ENCODE data around the gene SPEG. TPM values are rescaled to one million over a fixed set of nuclear protein-coding genes. Genes with fewer than 3 reads are reported as not detected.
A peak's percentile ranks its signal among the peaks of the same experiment; 100 is the strongest.

SPEG gene
- total RNA-seq, 1 donor from 2014 or later = 145 TPM

DNA sequence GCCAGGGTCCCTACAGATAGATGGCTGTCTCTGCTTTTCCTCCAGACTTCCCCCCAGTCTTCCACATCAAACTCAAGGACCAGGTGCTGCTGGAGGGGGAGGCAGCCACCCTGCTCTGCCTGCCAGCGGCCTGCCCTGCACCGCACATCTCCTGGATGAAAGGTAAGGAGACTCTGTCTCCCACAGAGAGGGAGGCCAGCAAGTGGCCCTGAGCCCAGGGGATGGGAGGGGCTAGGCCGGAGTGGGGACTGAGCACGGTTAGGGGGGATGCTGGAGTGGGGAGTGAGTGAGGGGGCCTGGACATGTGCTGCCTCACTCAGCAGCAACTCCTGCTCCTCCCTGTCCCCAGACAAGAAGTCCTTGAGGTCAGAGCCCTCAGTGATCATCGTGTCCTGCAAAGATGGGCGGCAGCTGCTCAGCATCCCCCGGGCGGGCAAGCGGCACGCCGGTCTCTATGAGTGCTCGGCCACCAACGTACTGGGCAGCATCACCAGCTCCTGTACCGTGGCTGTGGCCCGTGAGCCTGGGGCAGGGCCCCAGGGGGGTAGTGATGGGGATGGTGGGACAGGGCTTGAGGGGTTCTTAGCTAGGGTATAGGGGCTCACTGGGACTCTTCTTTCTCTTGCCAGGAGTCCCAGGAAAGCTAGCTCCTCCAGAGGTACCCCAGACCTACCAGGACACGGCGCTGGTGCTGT, 53.7 kb downstream of the SPEG start:
- Histone ChIP-seq H3K4me3 (no peak overlapping the region), H3K27me3 (ENCODE audit: low read depth) (peaks cover 80% of the 10 kb centered on the region), H3K27ac (replicated peaks) (no peak overlapping the region), H3K36me3 (peaks cover 20% of the 10 kb centered on the region), H3K9me3 (replicated peaks) (no peaks in the 10 kb centered on the region), H3K4me1 (peaks cover 60% of the 10 kb centered on the region)
- DNase-seq = no peak
- TF ChIP-seq, protein P1, sequence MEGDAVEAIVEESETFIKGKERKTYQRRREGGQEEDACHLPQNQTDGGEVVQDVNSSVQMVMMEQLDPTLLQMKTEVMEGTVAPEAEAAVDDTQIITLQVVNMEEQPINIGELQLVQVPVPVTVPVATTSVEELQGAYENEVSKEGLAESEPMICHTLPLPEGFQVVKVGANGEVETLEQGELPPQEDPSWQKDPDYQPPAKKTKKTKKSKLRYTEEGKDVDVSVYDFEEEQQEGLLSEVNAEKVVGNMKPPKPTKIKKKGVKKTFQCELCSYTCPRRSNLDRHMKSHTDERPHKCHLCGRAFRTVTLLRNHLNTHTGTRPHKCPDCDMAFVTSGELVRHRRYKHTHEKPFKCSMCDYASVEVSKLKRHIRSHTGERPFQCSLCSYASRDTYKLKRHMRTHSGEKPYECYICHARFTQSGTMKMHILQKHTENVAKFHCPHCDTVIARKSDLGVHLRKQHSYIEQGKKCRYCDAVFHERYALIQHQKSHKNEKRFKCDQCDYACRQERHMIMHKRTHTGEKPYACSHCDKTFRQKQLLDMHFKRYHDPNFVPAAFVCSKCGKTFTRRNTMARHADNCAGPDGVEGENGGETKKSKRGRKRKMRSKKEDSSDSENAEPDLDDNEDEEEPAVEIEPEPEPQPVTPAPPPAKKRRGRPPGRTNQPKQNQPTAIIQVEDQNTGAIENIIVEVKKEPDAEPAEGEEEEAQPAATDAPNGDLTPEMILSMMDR (IDR thresholded peaks at IDR 0.05; ENCODE audit: borderline replicate concordance) = no peak
- intact Hi-C loops (cut with micrococcal nuclease) = no loop called here

DNA sequence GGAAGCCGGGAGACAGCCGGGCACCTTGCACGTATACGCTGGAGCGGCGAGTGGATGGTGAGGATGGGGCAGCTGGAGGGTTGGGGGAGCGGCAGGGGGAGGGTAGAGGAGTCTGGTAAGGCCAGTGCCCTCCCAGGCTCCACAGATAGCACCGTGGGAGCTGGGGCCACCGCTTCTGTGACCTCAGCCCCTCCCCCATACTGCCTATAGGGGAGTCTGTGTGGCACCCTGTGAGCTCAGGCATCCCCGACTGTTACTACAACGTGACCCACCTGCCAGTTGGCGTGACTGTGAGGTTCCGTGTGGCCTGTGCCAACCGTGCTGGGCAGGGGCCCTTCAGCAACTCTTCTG, 54.2 kb downstream of the SPEG start:
- Histone ChIP-seq H3K4me3 (no peak overlapping the region), H3K36me3 (peaks cover 19% of the 10 kb centered on the region), H3K27ac (replicated peaks) (peak overlapping the region; percentile 33), H3K4me1 (peaks cover 57% of the 10 kb centered on the region), H3K27me3 (ENCODE audit: low read depth) (peaks cover 80% of the 10 kb centered on the region), H3K9me3 (replicated peaks) (no peaks in the 10 kb centered on the region)
- TF ChIP-seq, protein P1 (IDR thresholded peaks at IDR 0.05; ENCODE audit: borderline replicate concordance) = no peak
- intact Hi-C loops (cut with micrococcal nuclease) = no loop called here
- DNase-seq = no peak

DNA sequence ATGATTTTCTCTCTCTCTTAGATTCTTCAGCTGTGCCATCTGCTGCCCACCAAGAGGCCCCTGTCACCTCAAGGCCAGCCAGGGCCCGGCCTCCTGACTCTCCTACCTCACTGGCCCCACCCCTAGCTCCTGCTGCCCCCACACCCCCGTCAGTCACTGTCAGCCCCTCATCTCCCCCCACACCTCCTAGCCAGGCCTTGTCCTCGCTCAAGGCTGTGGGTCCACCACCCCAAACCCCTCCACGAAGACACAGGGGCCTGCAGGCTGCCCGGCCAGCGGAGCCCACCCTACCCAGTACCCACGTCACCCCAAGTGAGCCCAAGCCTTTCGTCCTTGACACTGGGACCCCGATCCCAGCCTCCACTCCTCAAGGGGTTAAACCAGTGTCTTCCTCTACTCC, 54.7 kb downstream of the SPEG start:
- H3K9me3 ChIP-seq (replicated peaks) = no peaks in the 10 kb centered on the region
- H3K4me3 ChIP-seq = no peak overlapping the region
- intact Hi-C loops (cut with micrococcal nuclease) = no loop called here
- H3K36me3 ChIP-seq = peaks cover 19% of the 10 kb centered on the region
- H3K27ac ChIP-seq (replicated peaks) = peak overlapping the region; percentile 33
- peaks cover 52% of the 10 kb centered on the region for H3K4me1 ChIP-seq
- TF ChIP-seq, protein P1 (IDR thresholded peaks at IDR 0.05; ENCODE audit: borderline replicate concordance) = no peak
- no peak for DNase-seq
- H3K27me3 ChIP-seq (ENCODE audit: low read depth) = peaks cover 78% of the 10 kb centered on the region

DNA sequence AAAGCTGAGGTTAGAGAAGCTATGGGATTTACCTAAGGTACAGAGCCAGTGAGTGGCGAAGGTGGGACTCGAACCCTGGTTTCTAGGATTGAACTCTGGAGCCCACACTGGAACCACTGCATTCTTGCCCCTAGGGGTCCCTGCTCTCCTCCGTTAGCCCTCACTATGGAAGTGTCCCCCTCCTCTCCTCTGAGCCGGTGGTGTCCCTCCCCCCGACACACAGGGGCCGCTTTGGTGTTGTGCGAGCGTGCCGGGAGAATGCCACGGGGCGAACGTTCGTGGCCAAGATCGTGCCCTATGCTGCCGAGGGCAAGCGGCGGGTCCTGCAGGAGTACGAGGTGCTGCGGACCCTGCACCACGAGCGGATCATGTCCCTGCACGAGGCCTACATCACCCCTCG, 55.5 kb downstream of the SPEG start:
- no peaks in the 10 kb centered on the region for H3K9me3 ChIP-seq (replicated peaks)
- no peak overlapping the region for H3K4me3 ChIP-seq
- peaks cover 13% of the 10 kb centered on the region for H3K36me3 ChIP-seq
- no peak for DNase-seq
- H3K27me3 ChIP-seq (ENCODE audit: low read depth) = peaks cover 69% of the 10 kb centered on the region
- H3K27ac ChIP-seq (replicated peaks) = peak overlapping the region; percentile 30
- peaks cover 51% of the 10 kb centered on the region for H3K4me1 ChIP-seq
- intact Hi-C loops (cut with micrococcal nuclease) = no loop called here
- TF ChIP-seq, protein P1 (IDR thresholded peaks at IDR 0.05; ENCODE audit: borderline replicate concordance) = peak; percentile 18

DNA sequence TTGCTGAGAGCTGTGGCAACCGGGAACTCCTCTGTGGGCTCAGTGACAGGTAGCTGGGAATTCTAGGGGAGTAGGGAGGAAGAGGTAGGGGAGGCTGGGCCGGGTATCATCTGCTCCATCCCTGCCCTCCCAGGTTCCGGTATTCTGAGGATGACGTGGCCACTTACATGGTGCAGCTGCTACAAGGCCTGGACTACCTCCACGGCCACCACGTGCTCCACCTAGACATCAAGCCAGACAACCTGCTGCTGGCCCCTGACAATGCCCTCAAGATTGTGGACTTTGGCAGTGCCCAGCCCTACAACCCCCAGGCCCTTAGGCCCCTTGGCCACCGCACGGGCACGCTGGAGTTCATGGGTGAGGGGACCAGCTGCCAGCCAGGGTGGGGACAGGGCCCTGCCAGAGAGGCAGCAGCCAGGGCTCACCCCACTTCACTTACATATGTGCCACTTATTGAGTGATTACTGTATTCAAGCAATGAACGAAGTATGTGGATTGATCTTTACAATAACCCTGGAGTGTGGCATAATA, 56.0 kb downstream of the SPEG start:
- TF ChIP-seq, protein P1 (IDR thresholded peaks at IDR 0.05; ENCODE audit: borderline replicate concordance) = no peak
- Histone ChIP-seq H3K9me3 (replicated peaks) (no peaks in the 10 kb centered on the region), H3K27me3 (ENCODE audit: low read depth) (peaks cover 67% of the 10 kb centered on the region), H3K36me3 (peaks cover 13% of the 10 kb centered on the region), H3K27ac (replicated peaks) (peak overlapping the region; percentile 51), H3K4me1 (peaks cover 52% of the 10 kb centered on the region), H3K4me3 (no peak overlapping the region)
- no peak for DNase-seq
- intact Hi-C loops (cut with micrococcal nuclease) = no loop called here
